Activated CD8-positive, alpha-beta T cell treated with anti-CD3 and anti-CD28 coated beads for 36 hours (primary cell): ENCODE results near the gene ARHGEF40. TPM values are rescaled to one million over a fixed set of nuclear protein-coding genes. Genes with fewer than 3 reads are reported as not detected.

Source experiments
- ATAC-seq: fragments of 200-7000 bp; cut with Tn5 transposase; one replicate; pipeline ENCODE4 v1.10.0; 2021; ENCODE audit warnings: mild to moderate bottlenecking, moderate library complexity
- CTCF ChIA-PET: fragments of 350-600 bp; sonication (Branson Sonifier 250); formaldehyde crosslinking; loops from one replicate; lab custom pipeline; 2021; ENCODE audit warnings: antibody characterized with exemption; lab: Charles Lee
- POLR2A ChIA-PET: fragments of 350-600 bp; sonication (Branson Sonifier 250); formaldehyde crosslinking; loops from one replicate; lab custom pipeline; 2021; ENCODE audit warnings: antibody characterized with exemption; lab: Charles Lee
- DNase-seq: peaks from one replicate; pipeline ENCODE4 v3.0.0-alpha.2; 2020
- H3K27ac Mint-ChIP-seq: one replicate; pipeline ENCODE4 v1.8.0; 2021; ENCODE audit warnings: mild to moderate bottlenecking, mixed read lengths
- H3K27me3 Mint-ChIP-seq: one replicate; pipeline ENCODE4 v1.8.0; 2021; ENCODE audit warnings: mixed read lengths
- H3K36me3 Mint-ChIP-seq: one replicate; pipeline ENCODE4 v1.8.0; 2021; ENCODE audit warnings: low read depth, mixed read lengths
- H3K4me1 Mint-ChIP-seq: one replicate; pipeline ENCODE4 v1.8.0; 2021; ENCODE audit warnings: low read depth, mixed read lengths
- H3K4me3 Mint-ChIP-seq: one replicate; pipeline ENCODE4 v1.8.0; 2021; ENCODE audit warnings: mild to moderate bottlenecking, moderate library complexity, mixed read lengths
- H3K9me3 Mint-ChIP-seq: one replicate; pipeline ENCODE4 v1.8.0; 2021; ENCODE audit warnings: mixed read lengths
- CTCF ChIP-seq: fragments of 200-600 bp; IDR thresholded peaks from one replicate; pipeline ENCODE4 v1.8.0; 2022; ENCODE audit warnings: antibody characterized with exemption, mild to moderate bottlenecking
- intact Hi-C: fragments of 100-400 bp; cut with micrococcal nuclease; formaldehyde crosslinking; loops from one replicate; pipeline ENCODE4 v1.10.0; 2022
- total RNA-seq, 2 experiments: library from RNA; stranded (reverse); gene quantifications; one replicate each; pipeline ENCODE4 v1.2.3, GENCODE V29; 2021

The ARHGEF40 gene
- total RNA-seq, 2 experiments from 2014 or later: 0.18 to 0.23 TPM

GRCh38 chr14:21096438-21096837 lies 26.3 kb downstream of the ARHGEF40 start:
- DNase-seq: no peak
- H3K27me3 Mint-ChIP-seq: no peaks in the 10 kb centered on the region
- ChIA-PET POLR2A (interaction anchor here (1.3 kb wide), 1 partner anchor 28 kb away, joined by 6 read pairs; no protein-coding TSS in a partner anchor), CTCF (interaction anchor here (1.2 to 7.8 kb wide), 7 partner anchors 7 to 79 kb away, joined by 3 to 224 read pairs (median 13); partner anchors contain the start of genes NDRG2 and TMEM253)
- no peak overlapping the region for H3K4me3 Mint-ChIP-seq
- no peak for TF ChIP-seq CTCF
- H3K4me1 Mint-ChIP-seq: peaks cover 18% of the 10 kb centered on the region
- peak overlapping the region; percentile 1 for H3K27ac Mint-ChIP-seq
- intact Hi-C loops: no loop called here
- H3K36me3 Mint-ChIP-seq: peaks cover 2% of the 10 kb centered on the region
- no peak for ATAC-seq
- H3K9me3 Mint-ChIP-seq: no peaks in the 10 kb centered on the region

- intact Hi-C loops: no loop called here
- Mint-ChIP-seq H3K27ac (peak overlapping the region; percentile 60), H3K4me3 (peak overlapping the region; percentile 69), H3K9me3 (no peaks in the 10 kb centered on the region), H3K36me3 (peaks cover 2% of the 10 kb centered on the region), H3K27me3 (no peaks in the 10 kb centered on the region), H3K4me1 (peaks cover 22% of the 10 kb centered on the region)
- CTCF ChIA-PET: interaction anchor here (1.2 to 7.8 kb wide), 8 partner anchors 7 to 79 kb away, joined by 3 to 224 read pairs (median 10); partner anchors contain the start of genes ARHGEF40, NDRG2 and TMEM253
- POLR2A ChIA-PET: interaction anchor here (0.9 to 1.3 kb wide), 2 partner anchors 29 to 30 kb away, joined by 3 read pairs; no protein-coding TSS in a partner anchor
- no peak for TF ChIP-seq CTCF
- DNase-seq: no peak
- ATAC-seq: no peak
These were observed 27.0 kb downstream of the ARHGEF40 start for GRCh38 chr14:21096978-21097635.

- no peak for TF ChIP-seq CTCF
- Mint-ChIP-seq H3K4me3 (peak overlapping the region; percentile 69), H3K9me3 (no peaks in the 10 kb centered on the region), H3K27ac (peak overlapping the region; percentile 60), H3K36me3 (peaks cover 2% of the 10 kb centered on the region), H3K27me3 (no peaks in the 10 kb centered on the region), H3K4me1 (peaks cover 25% of the 10 kb centered on the region)
- peak; percentile 6 for ATAC-seq
- CTCF ChIA-PET: interaction anchor here (1.2 to 7.8 kb wide), 8 partner anchors 6 to 80 kb away, joined by 3 to 224 read pairs (median 10); partner anchors contain the start of genes ARHGEF40, NDRG2 and TMEM253
- peak; percentile 37 for DNase-seq
- intact Hi-C loops: no loop called here
- POLR2A ChIA-PET: interaction anchor here (0.9 to 1.3 kb wide), 3 partner anchors 29 to 83 kb away, joined by 3 to 4 read pairs (median 3); no protein-coding TSS in a partner anchor
These were observed 27.6 kb downstream of the ARHGEF40 start for GRCh38 chr14:21097636-21098075.

- Mint-ChIP-seq H3K27ac (peak within 1 kb of the TSS; percentile 71), H3K4me1 (peaks cover 28% of the 10 kb centered on the region), H3K27me3 (no peaks in the 10 kb centered on the region), H3K36me3 (peaks cover under 1% of the 10 kb centered on the region), H3K9me3 (no peaks in the 10 kb centered on the region), H3K4me3 (peak within 1 kb of the TSS; percentile 80)
- ChIA-PET CTCF (interaction anchor here (1.2 to 7.8 kb wide), 7 partner anchors 11 to 81 kb away, joined by 3 to 224 read pairs (median 8); partner anchors contain the start of genes ARHGEF40 and NDRG2), POLR2A (interaction anchor here (1.0 to 1.3 kb wide), 2 partner anchors 31 to 83 kb away, joined by 3 to 4 read pairs; no protein-coding TSS in a partner anchor)
- DNase-seq: peak; percentile 34
- intact Hi-C loops: no loop called here
- ATAC-seq: peak; percentile 37
- TF ChIP-seq CTCF: no peak
These were observed 28.2 kb downstream of the ARHGEF40 start, which contains the start of gene ZNF219 for GRCh38 chr14:21098076-21098891. TSS of gene ZNF219 (minus strand) at chr14:21098655. CDS start at chr14:21093591, 5,064 bp downstream.
